ENCODE data around the gene NDUFA11.

- TF ChIP-seq CTCF (IDR thresholded peaks at IDR 0.05; ENCODE audit: low read depth, low read length), result no peak
- TF ChIP-seq POLR2A (IDR thresholded peaks at IDR 0.05; ENCODE audit: extremely low read depth, insufficient read length), result no peak
- no peak for TF ChIP-seq MAX (IDR thresholded peaks at IDR 0.05; ENCODE audit: low read depth, low read length)
- TF ChIP-seq MYC (IDR thresholded peaks at IDR 0.05; ENCODE audit: low read depth, low read length), result no peak
These were observed 21.9 kb downstream of the NDUFA11 start for GRCh38 chr19:5881543-5882299.

Data from NB4 (cell line).